Measurements from ENCODE around the gene DEGS1.
"Not testable (repeated sequence)": the region's sequence is repeated elsewhere in the genome, so short reads cannot be mapped to it uniquely, and the experiment has no call there.

DNA sequence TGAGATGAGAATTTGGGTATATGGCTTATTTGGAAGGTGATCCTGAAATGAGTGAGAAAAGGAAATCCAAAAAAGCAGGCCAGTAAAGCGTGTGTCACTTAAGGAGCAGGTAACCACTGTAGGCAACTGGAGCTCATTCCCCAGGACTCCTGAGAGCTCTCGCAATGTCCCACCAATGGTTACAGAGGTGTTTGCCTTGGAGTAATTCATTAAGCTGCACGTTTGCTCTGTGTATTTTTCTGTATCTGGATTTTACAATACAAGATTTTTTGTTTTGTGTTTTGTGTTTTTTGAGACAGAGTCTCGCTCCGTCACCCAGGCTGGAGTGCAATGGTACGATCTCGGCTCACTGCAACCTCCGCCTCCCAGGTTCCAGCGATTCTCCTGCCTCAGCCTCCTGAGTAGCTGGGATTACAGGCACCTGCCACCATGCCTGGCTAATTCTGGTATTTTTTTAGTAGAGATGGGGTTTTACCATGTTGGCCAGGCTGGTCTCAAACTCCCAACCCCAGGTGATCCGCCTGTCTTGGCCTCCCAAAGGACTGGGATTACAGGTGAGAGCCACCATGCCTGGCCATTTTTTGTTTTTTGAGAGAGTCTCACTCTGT, 23.0 kb downstream of the DEGS1 start:
- not testable (repeated sequence) for TF ChIP-seq POLR2AphosphoS5 (IDR thresholded peaks at IDR 0.05; ENCODE audit: borderline replicate concordance, low read depth, low read length); EZH2 (IDR thresholded peaks at IDR 0.05)
